AG10803 (cell line): ENCODE measurements around the gene GALNT18.

Source experiments
- DNase-seq: peaks from one replicate; pipeline ENCODE4 v3.0.0; 2010; ENCODE audit warnings: low read depth
- H3K4me3 ChIP-seq: 2 replicates; pipeline ENCODE4 v1.5.1; 2011; ENCODE audit warnings: mild to moderate bottlenecking, low read length, control low read depth
- CTCF ChIP-seq: conservative IDR thresholded peaks from 2 replicates; pipeline ENCODE4 v1.5.1; 2011; ENCODE audit warnings: mild to moderate bottlenecking, low read length, control low read depth, inconsistent platforms

The GALNT18 gene

GRCh38 chr11:11334607-11335006, 287.2 kb downstream of the GALNT18 start:
- DNase-seq: no peak
- H3K4me3 ChIP-seq: no peak overlapping the region
- TF ChIP-seq CTCF: no peak

- no peak for DNase-seq
- no peak for TF ChIP-seq CTCF
- no peak overlapping the region for H3K4me3 ChIP-seq
Measured at GRCh38 chr11:11332141-11332710, 289.6 kb downstream of the GALNT18 start.

GRCh38 chr11:11329062-11329806, 292.6 kb downstream of the GALNT18 start:
- no peak for DNase-seq
- H3K4me3 ChIP-seq: no peak overlapping the region
- TF ChIP-seq CTCF: no peak

- DNase-seq: no peak
- no peak overlapping the region for H3K4me3 ChIP-seq
- no peak for TF ChIP-seq CTCF
Measured at GRCh38 chr11:11324090-11324489, 297.7 kb downstream of the GALNT18 start.

- no peak for TF ChIP-seq CTCF
- no peak overlapping the region for H3K4me3 ChIP-seq
- DNase-seq: no peak
Measured at GRCh38 chr11:11322101-11322500, 299.7 kb downstream of the GALNT18 start.

GRCh38 chr11:11320825-11321224, 301.0 kb downstream of the GALNT18 start:
- TF ChIP-seq CTCF: no peak
- no peak for DNase-seq

GRCh38 chr11:11318961-11319360, 302.8 kb downstream of the GALNT18 start:
- no peak for TF ChIP-seq CTCF
- H3K4me3 ChIP-seq: no peak overlapping the region
- DNase-seq: no peak

More at GRCh38 chr11:11320825-11321224, 301.0 kb downstream of the GALNT18 start:
- no peak overlapping the region for H3K4me3 ChIP-seq
